K562 (cell line): Measurements from ENCODE around the gene ACACB. TPM values are rescaled to one million over a fixed set of nuclear protein-coding genes. Genes with fewer than 3 reads are reported as not detected.

ENCODE experiments used
- ATF1 ChIP-seq, 2 experiments: fragments of 450-650 bp in 1 of 2; IDR thresholded peaks; 2 replicates each; pipeline ENCODE4 v1.6.1; 2016; ENCODE audit warnings: missing compliant biosample characterization in 1 of 2, missing genetic modification characterization in 1 of 2
- C11orf30 ChIP-seq: fragments of 450-650 bp; IDR thresholded peaks from 2 replicates; pipeline ENCODE4 v1.6.1; 2016; ENCODE audit warnings: low read depth, mild to moderate bottlenecking
- CHD1 ChIP-seq: fragments of 200-600 bp; sonication (generic); IDR thresholded peaks from one replicate; pipeline ENCODE4 v1.6.1; 2012; ENCODE audit warnings: mild to moderate bottlenecking, moderate library complexity, low read length, inconsistent platforms
- CREM ChIP-seq: IDR thresholded peaks from 2 replicates; pipeline ENCODE4 v1.6.1; 2014; ENCODE audit warnings: antibody characterized with exemption, low read depth
- GATA2 ChIP-seq: sonication (generic); formaldehyde crosslinking; IDR thresholded peaks from 2 replicates; pipeline ENCODE4 v1.4.0; 2020; ENCODE audit warnings: mild to moderate bottlenecking, missing genetic modification reagents
- GATAD2A ChIP-seq: fragments of 450-650 bp; IDR thresholded peaks from 2 replicates; pipeline ENCODE4 v1.6.1; 2017
- KLF1 ChIP-seq: fragments of 450-650 bp; IDR thresholded peaks from 2 replicates; pipeline ENCODE4 v1.6.1; 2016; ENCODE audit warnings: missing genetic modification characterization, missing compliant biosample characterization
- MEF2A ChIP-seq: IDR thresholded peaks from 2 replicates; pipeline ENCODE4 v1.6.1; 2011; ENCODE audit warnings: low read depth, mild to moderate bottlenecking, low read length, moderate library complexity; ENCODE audit not compliant: control insufficient read depth
- MEIS2 ChIP-seq: fragments of 450-650 bp; IDR thresholded peaks from 2 replicates; pipeline ENCODE4 v1.6.1; 2014; ENCODE audit warnings: mild to moderate bottlenecking; ENCODE audit not compliant: partially characterized antibody
- NCOA2 ChIP-seq, 2 experiments: fragments of 450-650 bp; IDR thresholded peaks; 2 replicates each; pipeline ENCODE4 v1.6.1; 2018; ENCODE audit warnings: mild to moderate bottlenecking in 2 of 2, moderate library complexity in 1 of 2; ENCODE audit not compliant: partially characterized antibody in 2 of 2
- NFIC ChIP-seq: fragments of 450-650 bp; IDR thresholded peaks from 2 replicates; pipeline ENCODE4 v1.6.1; 2017; ENCODE audit warnings: mild to moderate bottlenecking, inconsistent platforms
- POU5F1 ChIP-seq: fragments of 150-350 bp; IDR thresholded peaks from 2 replicates; pipeline ENCODE4 v1.6.1; 2014; ENCODE audit warnings: borderline replicate concordance, low read length, low read depth, mild to moderate bottlenecking; ENCODE audit not compliant: partially characterized antibody
- RB1 ChIP-seq: fragments of 450-650 bp; IDR thresholded peaks from 2 replicates; pipeline ENCODE4 v1.6.1; 2017; ENCODE audit warnings: low read depth, mild to moderate bottlenecking
- RBFOX2 ChIP-seq: fragments of 200-400 bp; formaldehyde crosslinking; IDR thresholded peaks from 2 replicates; pipeline ENCODE4 v1.6.1; 2017; ENCODE audit warnings: low read depth, mild to moderate bottlenecking, low read length, moderate library complexity
- RBM25 ChIP-seq: fragments of 200-400 bp; formaldehyde crosslinking; IDR thresholded peaks from 2 replicates; pipeline ENCODE4 v1.6.1; 2018; ENCODE audit warnings: low read length, low read depth, moderate library complexity; ENCODE audit not compliant: severe bottlenecking
- TAF1 ChIP-seq: IDR thresholded peaks from 2 replicates; pipeline ENCODE4 v1.6.1; 2011; ENCODE audit warnings: mild to moderate bottlenecking, low read length, moderate library complexity; ENCODE audit not compliant: insufficient read depth, control insufficient read depth, severe bottlenecking; ENCODE audit errors: extremely low read depth
- ZKSCAN8 ChIP-seq: fragments of 200-800 bp; sonication (Bioruptor generic); IDR thresholded peaks from 2 replicates; pipeline ENCODE4 v1.6.1; 2016; ENCODE audit warnings: missing genetic modification characterization, missing compliant biosample characterization
- ZNF12 ChIP-seq: sonication (generic); formaldehyde crosslinking; IDR thresholded peaks from 2 replicates; pipeline ENCODE4 v1.4.0; 2020; ENCODE audit warnings: mild to moderate bottlenecking, missing genetic modification reagents
- ZNF175 ChIP-seq: fragments of 200-800 bp; sonication (Bioruptor generic); IDR thresholded peaks from 2 replicates; pipeline ENCODE4 v1.6.1; 2016; ENCODE audit warnings: low read depth, mild to moderate bottlenecking, missing genetic modification characterization, missing compliant biosample characterization
- ZNF445 ChIP-seq: fragments of 250-450 bp; sonication (Bioruptor Pico); IDR thresholded peaks from 2 replicates; pipeline ENCODE4 v1.4.0; 2020; ENCODE audit warnings: low read depth, mild to moderate bottlenecking, moderate library complexity
- ZNF583 ChIP-seq: fragments of 250-450 bp; sonication (Bioruptor Pico); IDR thresholded peaks from 2 replicates; pipeline ENCODE4 v1.4.0; 2020
- ZNF75A ChIP-seq: fragments of 450-650 bp; formaldehyde crosslinking; IDR thresholded peaks from 2 replicates; pipeline ENCODE4 v1.4.0; 2020; ENCODE audit warnings: mild to moderate bottlenecking
- polyA plus RNA-seq, 8 experiments: library from polyadenylated mRNA; depleted of rRNA in 4 of 8; stranded (reverse) in 5 of 8; unstranded in 3 of 8; fragments of >200 nt; fragmentation: Nextera tagmentation in 2 of 8; fragmentation: Illumina TruSeq in 1 of 8; extraction: Ambion mirVana in 2 of 8; extraction: Trizol in 1 of 8; gene quantifications; 2 replicates each; pipeline versions ENCODE4 v1.2.1 to v1.2.3, GENCODE V29; 2011 to 2014; ENCODE audit warnings: inconsistent platforms in 1 of 8, missing spikeins in 1 of 8
- total RNA-seq, 7 experiments: library from RNA; depleted of rRNA in 6 of 7; stranded (reverse); fragments of >200 nt in 6 of 7; fragmentation: Illumina TruSeq in 2 of 7; extraction: Trizol in 2 of 7; gene quantifications; 2 replicates each; pipeline versions ENCODE4 v1.2.1 to v1.2.3, GENCODE V29; 2011 to 2021; ENCODE audit warnings: low replicate concordance in 1 of 7
- TF ChIP-seq, protein P1 (sequence below): fragments of 450-650 bp; IDR thresholded peaks from 2 replicates; pipeline ENCODE4 v1.6.1; 2016; ENCODE audit warnings: borderline replicate concordance
- TF ChIP-seq, protein P2 (sequence below): IDR thresholded peaks from 2 replicates; pipeline ENCODE4 v1.6.1; 2012; ENCODE audit warnings: low read depth, low read length, improper control_type of control experiment, borderline replicate concordance
- TF ChIP-seq, protein P3 (sequence below): fragments of 450-650 bp; IDR thresholded peaks from 2 replicates; pipeline ENCODE4 v1.6.1; 2014; ENCODE audit warnings: low read depth, mild to moderate bottlenecking, moderate library complexity, borderline replicate concordance

ACACB gene
- total and polyA plus RNA-seq, 9 of the 15 experiments (the other 6 are each of a cell fraction or from before 2014, with no cell fraction given), result 0.10 to 2.5 (median 0.83) TPM

DNA sequence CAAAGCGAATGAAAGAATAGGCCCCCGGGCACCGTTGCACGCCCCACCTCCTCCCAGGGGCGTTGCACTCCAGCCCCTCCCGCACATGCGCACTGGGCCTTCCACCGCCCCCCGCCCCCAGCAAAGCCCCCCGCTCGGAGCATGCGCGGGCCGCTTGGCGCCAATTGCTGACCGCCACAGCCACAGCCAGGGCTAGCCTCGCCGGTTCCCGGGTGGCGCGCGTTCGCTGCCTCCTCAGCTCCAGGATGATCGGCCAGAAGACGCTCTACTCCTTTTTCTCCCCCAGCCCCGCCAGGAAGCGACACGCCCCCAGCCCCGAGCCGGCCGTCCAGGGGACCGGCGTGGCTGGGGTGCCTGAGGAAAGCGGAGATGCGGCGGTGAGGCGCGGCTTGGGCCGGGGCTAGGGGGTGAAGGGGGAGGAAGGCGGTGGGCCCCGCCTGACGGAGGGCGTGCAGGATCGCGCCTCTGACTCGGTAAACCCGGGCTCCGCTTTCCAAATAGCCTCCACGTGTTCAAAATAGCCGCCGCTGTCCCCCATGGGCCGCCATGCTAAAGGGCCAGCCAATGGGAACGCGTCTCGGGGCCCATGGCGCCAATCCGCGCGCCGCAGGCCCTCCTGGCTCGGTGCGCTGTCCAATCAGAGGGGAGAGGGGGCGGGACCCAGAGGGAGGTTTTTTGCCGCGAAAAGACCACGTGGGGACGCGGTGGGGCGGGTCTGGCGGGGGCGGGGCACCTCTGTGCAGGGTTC lies 18.8 kb upstream of the ACACB start, which contains the start of gene UNG (continued):
- TF ChIP-seq CREM (0 out of 2 replicates have a peak, but pooled peaks have one; percentile 18), GATAD2A (no peak), CHD1 (peak; percentile 41), NCOA2 (IDR thresholded peaks at IDR 0.05; ENCODE audit: partially characterized antibody in 2 of 2) (no peak), ZNF12 (CRISPR knock-in tag) (no peak), ZNF75A (CRISPR knock-in tag) (no peak), RBM25 (peak; percentile 100), MEIS2 (peak; percentile 80), ZNF445 (CRISPR knock-in tag) (no peak), ZNF175 (CRISPR knock-in tag) (no peak), GATA2 (no peak), KLF1 (tag) (no peak), ATF1 (CRISPR knock-in tag; IDR thresholded peaks at IDR 0.05) (no peak), ATF1 (tag; IDR thresholded peaks at IDR 0.05) (peak; percentile 53; the same call in 1 of the 2 replicates), RB1 (peak; percentile 84), MEF2A (no peak), POU5F1 (no peak), ZNF583 (CRISPR knock-in tag) (no peak), NFIC (no peak), C11orf30 (peak; percentile 39; the same call in 1 of the 2 replicates), ZKSCAN8 (CRISPR knock-in tag) (no peak), TAF1 (peak; percentile 51), RBFOX2 (peak; percentile 80)
- TF ChIP-seq, protein P1, sequence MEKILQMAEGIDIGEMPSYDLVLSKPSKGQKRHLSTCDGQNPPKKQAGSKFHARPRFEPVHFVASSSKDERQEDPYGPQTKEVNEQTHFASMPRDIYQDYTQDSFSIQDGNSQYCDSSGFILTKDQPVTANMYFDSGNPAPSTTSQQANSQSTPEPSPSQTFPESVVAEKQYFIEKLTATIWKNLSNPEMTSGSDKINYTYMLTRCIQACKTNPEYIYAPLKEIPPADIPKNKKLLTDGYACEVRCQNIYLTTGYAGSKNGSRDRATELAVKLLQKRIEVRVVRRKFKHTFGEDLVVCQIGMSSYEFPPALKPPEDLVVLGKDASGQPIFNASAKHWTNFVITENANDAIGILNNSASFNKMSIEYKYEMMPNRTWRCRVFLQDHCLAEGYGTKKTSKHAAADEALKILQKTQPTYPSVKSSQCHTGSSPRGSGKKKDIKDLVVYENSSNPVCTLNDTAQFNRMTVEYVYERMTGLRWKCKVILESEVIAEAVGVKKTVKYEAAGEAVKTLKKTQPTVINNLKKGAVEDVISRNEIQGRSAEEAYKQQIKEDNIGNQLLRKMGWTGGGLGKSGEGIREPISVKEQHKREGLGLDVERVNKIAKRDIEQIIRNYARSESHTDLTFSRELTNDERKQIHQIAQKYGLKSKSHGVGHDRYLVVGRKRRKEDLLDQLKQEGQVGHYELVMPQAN, result peak; percentile 100
- TF ChIP-seq, protein P2, sequence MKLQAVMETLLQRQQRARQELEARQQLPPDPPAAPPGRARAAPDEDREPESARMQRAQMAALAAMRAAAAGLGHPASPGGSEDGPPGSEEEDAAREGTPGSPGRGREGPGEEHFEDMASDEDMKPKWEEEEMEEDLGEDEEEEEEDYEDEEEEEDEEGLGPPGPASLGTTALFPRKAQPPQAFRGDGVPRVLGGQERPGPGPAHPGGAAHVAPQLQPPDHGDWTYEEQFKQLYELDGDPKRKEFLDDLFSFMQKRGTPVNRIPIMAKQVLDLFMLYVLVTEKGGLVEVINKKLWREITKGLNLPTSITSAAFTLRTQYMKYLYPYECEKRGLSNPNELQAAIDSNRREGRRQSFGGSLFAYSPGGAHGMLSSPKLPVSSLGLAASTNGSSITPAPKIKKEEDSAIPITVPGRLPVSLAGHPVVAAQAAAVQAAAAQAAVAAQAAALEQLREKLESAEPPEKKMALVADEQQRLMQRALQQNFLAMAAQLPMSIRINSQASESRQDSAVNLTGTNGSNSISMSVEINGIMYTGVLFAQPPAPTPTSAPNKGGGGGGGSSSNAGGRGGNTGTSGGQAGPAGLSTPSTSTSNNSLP, result no peak
- TF ChIP-seq, protein P3, sequence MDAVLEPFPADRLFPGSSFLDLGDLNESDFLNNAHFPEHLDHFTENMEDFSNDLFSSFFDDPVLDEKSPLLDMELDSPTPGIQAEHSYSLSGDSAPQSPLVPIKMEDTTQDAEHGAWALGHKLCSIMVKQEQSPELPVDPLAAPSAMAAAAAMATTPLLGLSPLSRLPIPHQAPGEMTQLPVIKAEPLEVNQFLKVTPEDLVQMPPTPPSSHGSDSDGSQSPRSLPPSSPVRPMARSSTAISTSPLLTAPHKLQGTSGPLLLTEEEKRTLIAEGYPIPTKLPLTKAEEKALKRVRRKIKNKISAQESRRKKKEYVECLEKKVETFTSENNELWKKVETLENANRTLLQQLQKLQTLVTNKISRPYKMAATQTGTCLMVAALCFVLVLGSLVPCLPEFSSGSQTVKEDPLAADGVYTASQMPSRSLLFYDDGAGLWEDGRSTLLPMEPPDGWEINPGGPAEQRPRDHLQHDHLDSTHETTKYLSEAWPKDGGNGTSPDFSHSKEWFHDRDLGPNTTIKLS, result no peak
